HG02870 (cell line): ENCODE measurements around the gene RHBDF2.

ENCODE experiments used
- ATAC-seq: cut with Tn5 transposase; IDR thresholded peaks from one replicate; pipeline ENCODE4 v1.9.1; 2021; ENCODE audit warnings: mild to moderate bottlenecking, moderate library complexity; ENCODE audit not compliant: unreplicated experiment

RHBDF2 gene

GRCh38 chr17:76484228-76484725 is 16.9 kb downstream of the RHBDF2 start:
- ATAC-seq: no peak

DNA sequence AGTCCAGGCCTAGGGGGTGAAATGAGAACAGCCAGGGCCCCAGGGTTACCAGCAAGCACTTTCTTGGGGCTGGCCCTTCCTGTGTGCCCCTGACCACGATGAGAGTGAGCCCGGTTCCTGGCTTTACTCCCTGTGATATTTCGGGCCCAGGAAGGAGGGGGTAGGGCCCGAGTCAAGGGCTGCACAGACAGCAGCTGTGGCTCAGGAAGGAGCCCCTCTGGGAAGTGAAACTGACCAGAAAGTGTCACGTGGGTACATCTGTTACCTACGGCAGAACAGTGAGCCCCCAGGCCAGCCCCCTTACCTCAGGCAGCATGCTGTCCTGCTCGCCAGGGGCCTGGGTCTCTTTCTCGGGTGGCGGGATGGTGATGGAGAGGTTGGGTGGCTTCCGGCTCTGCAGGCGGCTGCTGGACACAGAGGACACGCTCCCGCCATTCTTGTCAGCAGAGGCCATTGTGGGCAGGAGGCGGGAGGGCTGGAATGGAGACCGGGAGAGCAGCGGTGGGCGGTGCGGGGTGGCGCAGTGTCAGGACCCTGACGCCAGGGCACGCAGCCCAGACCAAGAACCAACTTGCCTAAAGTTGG is 20.1 kb downstream of the RHBDF2 start:
- ATAC-seq: no peak

DNA sequence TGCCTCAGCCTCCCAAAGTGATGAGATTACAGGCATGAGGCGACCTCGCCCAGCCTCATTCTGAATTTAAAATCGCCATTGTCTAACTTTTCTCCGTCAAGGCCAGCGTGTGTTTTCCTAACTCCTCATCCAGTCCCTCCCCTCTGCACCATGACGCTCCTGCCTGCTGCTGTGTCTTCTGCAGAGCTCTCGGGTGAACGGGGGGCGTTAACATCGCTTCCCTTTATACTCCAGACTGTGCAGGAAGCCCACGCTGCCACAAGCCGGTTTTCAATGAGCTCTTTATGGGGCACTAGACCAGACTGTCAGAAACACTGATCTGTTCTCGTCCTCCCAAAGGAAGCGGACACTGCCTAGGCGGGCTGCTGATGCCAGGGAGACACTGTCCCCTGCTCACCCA is 20.6 kb downstream of the RHBDF2 start:
- no peak for ATAC-seq

DNA sequence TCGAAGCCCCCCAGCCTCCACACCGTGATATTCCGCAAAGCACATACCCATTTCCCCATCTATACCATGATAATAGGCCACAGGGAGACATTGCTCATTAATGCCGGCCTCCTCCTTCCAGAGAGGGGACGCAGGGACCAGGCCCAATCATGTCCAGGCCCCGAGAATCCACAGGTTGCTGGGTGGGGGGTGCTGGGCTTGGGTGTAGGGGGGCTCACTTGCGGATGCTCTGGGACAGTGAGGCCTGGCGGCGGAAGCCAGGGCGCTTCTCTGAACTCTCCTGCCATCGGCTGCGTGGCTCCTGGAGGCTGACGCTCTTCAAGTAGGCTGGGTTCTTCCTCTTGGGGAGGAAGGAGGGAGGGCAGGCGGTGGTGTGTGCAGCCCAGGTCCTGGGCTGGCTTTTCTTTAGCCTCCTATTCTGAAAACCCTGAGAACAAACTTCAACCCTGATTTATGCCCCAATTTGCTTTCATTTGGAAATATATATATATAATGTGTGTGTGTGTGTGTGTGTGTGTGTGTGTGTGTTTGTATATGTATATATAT is 21.6 kb downstream of the RHBDF2 start:
- ATAC-seq: no peak

- ATAC-seq: no peak
Observed at GRCh38 chr17:76478730-76479514, 22.3 kb downstream of the RHBDF2 start.

DNA sequence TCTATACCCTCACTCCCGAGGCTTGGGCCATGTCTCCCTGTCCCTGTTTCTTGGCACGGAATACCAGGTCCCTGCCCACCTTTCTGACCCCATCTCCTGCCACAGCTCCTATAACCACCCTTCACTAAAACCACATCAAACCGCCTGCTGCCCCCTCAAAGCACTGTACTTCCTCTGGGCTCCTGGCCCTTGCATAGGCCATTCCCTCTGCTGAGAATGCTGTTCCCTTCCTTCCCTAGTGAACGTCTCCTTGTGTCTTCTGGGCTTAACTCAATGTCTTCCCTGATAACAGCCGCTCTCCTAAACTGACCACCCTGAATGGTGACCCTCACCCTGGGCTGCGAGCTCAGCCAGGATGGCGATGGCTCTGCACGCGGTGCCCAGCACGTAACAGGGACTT is 23.1 kb downstream of the RHBDF2 start:
- no peak for ATAC-seq

DNA sequence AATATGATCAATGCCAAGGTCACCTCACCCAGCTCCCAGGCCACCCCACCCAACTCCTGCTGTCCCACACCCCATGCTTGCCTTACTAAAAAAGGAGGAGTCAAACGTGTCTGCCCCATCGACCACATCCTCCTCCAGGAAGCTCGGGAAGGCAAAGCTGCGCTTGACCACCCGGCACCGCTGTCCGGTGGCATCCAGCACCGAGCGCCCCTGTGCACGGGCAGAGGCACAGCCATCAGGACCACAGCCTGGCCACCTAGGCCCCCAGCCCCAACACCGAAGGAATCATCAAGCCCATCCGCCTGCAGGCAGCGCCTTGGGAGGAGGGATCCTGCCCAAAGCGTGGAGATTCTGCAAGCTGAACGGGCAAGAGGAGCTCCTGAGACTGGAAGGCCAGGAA is 23.6 kb downstream of the RHBDF2 start:
- no peak for ATAC-seq

- ATAC-seq: no peak
Observed at GRCh38 chr17:76476736-76477135, 24.5 kb downstream of the RHBDF2 start.

GRCh38 chr17:76475302-76475701 is 25.9 kb downstream of the RHBDF2 start:
- ATAC-seq: no peak

DNA sequence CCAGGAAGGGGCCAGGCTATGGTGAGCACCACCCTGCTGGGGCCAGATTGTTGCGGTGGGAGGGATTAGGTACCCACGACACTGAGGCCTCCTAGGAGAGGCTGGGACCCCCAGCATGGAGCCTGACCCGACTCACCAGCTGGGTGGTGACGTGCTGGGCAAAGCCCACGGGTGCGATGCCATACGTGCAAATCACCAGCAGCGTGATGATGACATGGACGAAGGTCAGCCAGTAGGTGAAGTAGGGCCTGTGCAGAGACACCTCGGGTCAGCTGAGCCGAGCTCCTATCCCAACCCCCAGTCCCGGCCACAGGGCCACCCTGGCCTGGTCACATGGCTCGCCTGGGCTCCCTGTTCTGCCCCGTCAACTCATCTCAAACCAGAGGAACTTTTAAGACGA is 26.3 kb downstream of the RHBDF2 start:
- no peak for ATAC-seq

GRCh38 chr17:76474238-76474637 is 27.0 kb downstream of the RHBDF2 start:
- no peak for ATAC-seq

DNA sequence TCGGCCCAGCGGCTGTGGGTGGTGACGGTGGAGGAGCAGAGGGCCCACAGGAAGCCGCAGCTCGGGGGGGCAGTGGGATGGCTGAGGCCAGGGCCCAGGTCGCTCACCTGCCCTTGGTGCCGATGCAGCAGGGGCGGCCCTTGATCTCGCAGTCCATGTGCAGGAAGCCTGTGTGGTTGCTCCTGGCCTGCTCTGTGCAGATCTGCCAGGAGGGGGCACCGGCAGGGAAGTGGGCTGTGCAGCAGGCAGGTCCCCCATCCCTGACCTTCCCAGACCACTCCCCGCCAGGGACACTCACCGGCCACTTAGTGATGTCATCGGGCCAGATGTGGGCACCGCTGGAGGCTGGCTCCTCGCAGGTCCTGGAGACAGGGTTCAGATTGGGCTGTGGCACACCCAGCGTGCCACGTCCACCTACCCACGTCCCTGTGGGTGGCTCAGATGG is 27.7 kb downstream of the RHBDF2 start:
- ATAC-seq: no peak

DNA sequence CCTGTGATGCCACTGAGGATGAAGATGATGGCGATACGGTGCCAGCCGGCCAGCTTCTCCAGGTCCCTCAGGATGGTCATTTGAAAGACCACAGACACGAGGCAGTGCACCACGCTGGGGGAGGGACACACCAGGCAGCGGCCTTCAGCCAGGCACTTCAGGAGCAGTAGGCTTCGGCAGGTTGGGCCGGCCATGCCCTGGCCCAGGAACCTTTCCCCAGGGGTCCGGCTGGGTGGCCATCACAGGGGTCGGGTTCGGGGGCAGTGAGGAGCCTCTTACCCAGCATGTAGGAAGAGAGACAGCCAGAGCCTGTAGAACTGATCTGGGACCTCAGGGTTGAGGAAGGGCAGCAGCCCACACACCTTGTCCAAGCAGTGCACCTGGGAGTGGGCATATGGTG is 28.5 kb downstream of the RHBDF2 start:
- ATAC-seq: no peak

- ATAC-seq: no peak
Observed at GRCh38 chr17:76472258-76472645, 29.0 kb downstream of the RHBDF2 start.

DNA sequence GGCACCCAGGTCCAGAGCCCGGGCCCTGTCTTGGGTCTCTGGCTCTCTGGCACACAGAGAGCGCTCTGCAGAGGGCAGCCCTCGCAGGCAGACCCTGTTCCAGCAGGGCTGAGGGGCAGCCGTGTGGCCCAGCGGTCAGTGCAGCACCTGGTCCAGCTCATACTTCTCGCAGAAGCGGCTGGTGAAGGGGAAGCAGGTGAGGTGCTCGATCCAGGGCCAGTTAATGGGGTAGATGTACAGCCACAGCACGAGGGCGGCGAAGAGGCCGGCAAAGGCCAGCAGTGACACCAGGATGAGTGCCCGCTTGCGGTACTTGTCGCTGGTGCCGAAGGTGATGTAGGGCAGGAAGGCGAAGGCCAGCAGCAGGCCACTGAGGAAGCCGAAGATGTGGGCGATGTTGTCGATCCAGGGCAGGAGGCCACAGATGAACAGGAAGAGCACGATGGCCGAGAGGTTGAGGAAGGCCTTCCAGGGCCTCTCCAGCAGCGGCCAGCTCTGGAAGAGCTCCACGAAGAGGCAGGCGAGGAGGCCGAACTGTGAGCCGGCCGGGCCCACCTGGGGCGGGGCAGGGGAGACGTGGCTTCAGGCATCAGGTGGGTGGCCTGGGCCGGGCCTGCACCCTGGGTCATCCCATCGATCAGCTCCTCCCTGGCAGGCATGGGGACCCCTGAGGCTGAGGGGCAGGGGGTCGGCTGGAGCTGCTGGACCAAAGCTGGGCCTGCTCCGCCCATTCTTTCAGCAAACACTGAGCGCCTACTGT is 29.5 kb downstream of the RHBDF2 start:
- no peak for ATAC-seq

- no peak for ATAC-seq
Observed at GRCh38 chr17:76469991-76470739, 31.1 kb downstream of the RHBDF2 start.

DNA sequence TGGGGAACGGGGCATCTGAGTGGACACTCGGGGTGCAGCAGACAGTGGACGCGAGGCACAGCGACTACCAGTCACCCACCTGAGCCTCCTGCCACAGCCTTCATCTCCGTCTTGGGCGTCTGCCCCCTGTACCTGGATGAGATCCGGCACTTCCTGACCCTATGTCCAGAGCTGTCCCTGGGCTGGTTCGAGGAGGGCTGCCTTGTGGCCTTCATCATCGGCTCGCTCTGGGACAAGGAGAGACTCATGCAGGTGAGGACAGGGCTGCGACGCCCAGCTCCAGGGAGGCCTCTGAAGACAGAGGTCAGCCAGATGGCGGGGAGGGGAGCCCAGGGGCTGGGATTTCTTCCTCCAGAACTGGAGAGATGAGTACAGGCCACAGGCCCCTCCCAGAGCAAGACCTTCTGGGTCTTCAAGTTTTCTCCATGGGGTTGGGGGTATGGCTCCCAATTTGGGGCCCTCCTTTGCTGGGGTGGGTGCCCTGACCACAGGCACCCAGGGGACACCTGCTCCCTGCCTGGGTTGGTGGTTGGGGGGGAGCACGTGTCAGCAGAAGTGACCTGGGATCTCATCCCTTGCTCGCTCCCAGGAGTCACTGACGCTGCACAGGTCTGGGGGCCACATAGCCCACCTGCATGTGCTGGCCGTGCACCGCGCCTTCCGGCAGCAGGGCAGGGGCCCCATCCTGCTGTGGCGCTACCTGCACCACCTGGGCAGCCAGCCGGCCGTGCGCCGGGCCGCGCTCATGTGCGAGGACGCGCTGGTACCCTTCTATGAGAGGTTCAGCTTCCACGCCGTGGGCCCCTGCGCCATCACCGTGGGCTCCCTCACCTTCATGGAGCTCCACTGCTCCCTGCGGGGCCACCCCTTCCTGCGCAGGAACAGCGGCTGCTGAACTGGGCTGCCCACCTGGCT is 31.9 kb downstream of the RHBDF2 start:
- no peak for ATAC-seq

GRCh38 chr17:76468634-76469010 is 32.6 kb downstream of the RHBDF2 start:
- ATAC-seq: no peak

DNA sequence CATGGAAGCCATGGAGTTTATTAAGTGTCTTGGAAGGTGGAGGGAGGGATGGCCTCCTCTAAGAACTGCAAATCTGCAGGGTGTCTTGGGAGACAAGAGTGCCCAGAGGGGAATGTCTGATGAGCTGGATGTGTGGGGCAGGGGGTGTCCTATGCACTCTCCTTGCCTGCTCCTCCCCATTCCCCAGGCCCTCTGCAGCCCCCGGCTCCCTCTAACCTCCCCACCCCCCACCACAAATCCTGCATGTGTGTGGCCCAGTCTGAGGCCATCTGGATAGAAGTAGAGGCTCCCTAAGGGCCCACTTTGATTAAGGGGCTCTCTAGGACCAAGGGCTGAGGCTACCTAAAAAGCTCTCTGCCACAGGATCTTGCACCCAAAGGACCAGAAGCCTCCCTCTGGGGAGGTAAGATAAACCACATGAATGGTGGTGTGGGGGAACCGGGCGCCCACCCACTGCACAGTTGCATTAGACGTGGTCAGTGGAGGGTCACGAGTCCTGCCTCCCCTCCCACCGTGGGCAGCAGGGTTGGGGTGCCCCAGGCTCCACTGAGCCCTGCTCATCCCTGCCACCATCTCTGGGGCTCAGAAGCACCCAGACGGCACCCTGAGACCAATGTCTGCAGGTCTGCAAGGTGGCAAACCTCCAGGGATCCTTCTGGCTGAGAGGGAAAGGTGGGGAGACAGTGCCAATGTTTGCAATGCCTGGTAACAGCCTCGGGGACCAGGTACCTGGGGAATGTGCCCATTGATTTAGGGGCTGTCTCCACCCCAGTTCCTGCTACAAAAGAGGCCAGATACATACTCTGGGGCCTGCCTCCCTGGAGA is 33.2 kb downstream of the RHBDF2 start:
- ATAC-seq: no peak
